GM19035 (cell line): ENCODE data around the gene RASA3.
A peak's percentile ranks its signal among the peaks of the same experiment; 100 is the strongest.
"Not testable (repeated sequence)": the region's sequence is repeated elsewhere in the genome, so short reads cannot be mapped to it uniquely, and the experiment has no call there.

ENCODE experiments used
- ATAC-seq: cut with Tn5 transposase; IDR thresholded peaks from one replicate; pipeline ENCODE4 v1.9.1; 2021; ENCODE audit not compliant: unreplicated experiment

The RASA3 gene

GRCh38 chr13:114155926-114156883, 23.8 kb upstream of the RASA3 start:
- no peak for ATAC-seq

GRCh38 chr13:114155320-114155719, 22.9 kb upstream of the RASA3 start:
- ATAC-seq = no peak

- no peak for ATAC-seq
Observed at GRCh38 chr13:114154476-114154875, 22.1 kb upstream of the RASA3 start.

GRCh38 chr13:114153485-114154080, 21.2 kb upstream of the RASA3 start:
- ATAC-seq = no peak

DNA sequence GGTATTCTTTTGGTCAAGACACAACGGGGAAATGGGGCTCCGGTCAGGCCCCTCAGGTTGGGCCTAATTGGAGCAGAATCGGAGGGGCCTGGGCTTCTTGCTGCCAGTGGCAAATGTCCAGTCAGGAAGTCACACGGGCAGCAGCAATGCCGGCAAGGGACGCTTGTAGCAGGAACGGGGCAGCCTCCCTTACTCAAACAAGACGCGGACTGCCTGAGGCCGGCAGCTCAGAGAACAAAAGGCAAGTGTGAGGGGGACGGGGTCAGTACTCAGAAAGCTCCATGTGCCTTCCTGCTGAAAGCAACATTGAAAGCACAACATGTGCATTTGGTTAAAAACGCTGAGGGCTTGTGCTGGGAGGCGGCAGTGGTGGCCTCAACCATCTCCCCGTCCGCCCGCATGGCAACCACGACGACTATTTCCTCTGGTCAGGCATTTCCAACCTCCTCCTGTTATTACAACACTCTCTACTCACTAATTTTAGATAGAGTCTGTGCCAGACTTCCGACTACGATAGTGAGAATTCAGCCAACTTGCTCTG, 20.5 kb upstream of the RASA3 start:
- no peak for ATAC-seq

DNA sequence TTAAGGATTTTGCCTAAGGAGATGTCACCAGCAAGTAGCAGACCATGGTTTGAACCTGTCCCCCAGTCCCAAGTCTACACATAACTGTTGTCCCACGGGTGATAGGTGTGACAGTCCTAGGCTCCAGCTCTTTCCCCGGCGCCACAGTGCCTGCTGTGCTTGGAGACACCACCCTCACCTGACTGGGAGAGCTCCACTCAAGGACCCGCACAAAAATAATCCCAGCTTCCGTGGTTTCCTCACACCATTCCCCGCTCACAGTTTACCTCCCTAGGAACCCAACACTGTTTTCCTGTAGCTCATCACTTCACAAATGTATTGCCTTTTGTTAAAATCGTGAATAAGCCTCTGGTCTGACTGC, 19.8 kb upstream of the RASA3 start:
- ATAC-seq = no peak

DNA sequence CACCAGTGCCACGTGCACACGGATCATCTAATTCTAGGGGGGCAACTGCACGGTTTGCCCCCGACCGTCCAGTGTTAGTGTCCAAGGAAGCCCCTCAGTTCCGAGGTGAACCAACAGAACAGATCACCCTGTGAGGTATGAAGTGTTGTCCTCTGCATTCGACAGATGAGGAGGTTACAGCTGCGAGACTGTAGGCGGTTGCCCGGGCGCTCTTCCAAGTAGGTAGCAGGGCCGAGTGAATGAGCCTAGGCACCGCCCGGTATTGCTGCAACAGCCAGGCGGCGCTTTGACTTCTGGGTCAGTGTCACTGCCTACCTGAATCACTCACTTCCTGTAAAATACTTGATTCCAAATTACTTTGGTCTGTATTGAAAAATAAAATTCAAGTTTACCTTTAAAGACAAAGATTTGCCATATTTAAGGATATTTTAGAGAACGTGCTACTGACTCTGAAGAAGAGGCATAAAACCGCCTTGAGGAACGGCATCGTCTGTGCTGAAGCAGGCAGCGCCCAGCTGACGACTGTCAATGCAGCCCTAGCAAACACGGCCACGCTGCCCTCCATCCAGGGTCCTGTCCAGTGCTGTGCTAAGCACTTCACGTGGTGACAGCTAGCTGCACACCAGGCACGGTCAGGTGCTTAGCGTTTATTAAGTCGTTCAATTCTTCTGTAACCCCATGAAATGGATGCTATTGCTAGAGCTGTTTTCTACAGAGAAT, 19.3 kb upstream of the RASA3 start:
- no peak for ATAC-seq

- ATAC-seq = no peak
Observed at GRCh38 chr13:114151031-114151430, 18.6 kb upstream of the RASA3 start.

GRCh38 chr13:114149774-114150740, 17.6 kb upstream of the RASA3 start:
- ATAC-seq = no peak

DNA sequence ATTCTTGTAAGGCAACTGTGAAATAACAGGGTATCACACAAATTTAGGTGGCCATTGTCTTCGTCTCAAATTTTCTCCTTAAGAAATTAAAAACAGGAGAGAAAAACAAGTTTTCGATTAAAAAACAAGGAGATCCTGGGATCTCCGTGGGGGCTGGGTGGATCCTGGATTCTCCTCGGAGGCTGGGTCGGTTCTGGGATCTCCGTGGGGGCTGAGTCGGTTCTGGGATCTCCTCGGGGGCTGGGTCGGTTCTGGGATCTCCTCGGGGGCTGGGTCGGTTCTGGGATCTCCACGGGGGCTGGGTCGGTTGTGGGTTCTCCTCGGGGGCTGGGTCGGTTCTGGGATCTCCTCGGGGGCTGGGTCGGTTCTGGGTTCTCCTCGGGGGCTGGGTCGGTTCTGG, 16.5 kb upstream of the RASA3 start:
- ATAC-seq = not testable (repeated sequence)

DNA sequence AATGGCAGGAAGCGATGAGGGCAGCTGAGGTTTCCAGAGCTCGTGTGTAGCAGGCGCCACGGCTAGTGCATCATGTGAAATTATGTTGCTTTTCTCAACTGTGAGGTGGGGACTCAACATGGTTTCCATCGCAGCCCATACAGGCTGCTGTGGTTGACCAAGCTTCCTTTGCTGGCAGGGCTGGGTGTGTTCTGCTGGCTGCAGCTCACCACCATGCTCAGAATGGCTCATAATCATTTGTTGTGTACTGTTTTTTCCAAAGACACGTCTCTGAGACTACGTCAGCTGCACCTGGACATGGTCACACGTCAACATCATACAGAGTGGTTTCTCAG, 16.1 kb upstream of the RASA3 start:
- peak; percentile 82 for ATAC-seq

- ATAC-seq = peak; percentile 28
Observed at GRCh38 chr13:114147803-114148520, 15.5 kb upstream of the RASA3 start.

GRCh38 chr13:114146629-114147028, 14.2 kb upstream of the RASA3 start:
- no peak for ATAC-seq

DNA sequence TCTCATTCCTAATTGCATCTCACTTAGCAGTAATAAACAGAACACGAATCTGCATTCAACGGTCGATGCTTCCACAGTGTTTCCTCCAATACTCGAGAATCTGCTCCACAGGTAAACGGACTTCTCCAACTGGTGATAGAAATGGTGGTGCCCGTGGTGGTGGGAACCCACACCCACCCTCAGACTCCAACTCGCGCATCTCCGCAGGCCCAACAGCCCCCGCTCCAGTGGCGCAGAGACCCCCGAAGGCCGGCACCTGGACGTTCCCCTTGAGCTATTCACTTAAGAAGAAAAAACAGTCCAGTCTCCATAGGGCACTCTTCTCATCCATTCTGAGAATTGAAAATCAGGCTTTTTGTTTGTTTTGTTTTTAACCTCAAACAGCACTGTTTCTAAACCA, 13.8 kb upstream of the RASA3 start:
- ATAC-seq = no peak

- ATAC-seq = no peak
Observed at GRCh38 chr13:114145722-114146121, 13.3 kb upstream of the RASA3 start.

GRCh38 chr13:114145256-114145655, 12.8 kb upstream of the RASA3 start:
- ATAC-seq = no peak

DNA sequence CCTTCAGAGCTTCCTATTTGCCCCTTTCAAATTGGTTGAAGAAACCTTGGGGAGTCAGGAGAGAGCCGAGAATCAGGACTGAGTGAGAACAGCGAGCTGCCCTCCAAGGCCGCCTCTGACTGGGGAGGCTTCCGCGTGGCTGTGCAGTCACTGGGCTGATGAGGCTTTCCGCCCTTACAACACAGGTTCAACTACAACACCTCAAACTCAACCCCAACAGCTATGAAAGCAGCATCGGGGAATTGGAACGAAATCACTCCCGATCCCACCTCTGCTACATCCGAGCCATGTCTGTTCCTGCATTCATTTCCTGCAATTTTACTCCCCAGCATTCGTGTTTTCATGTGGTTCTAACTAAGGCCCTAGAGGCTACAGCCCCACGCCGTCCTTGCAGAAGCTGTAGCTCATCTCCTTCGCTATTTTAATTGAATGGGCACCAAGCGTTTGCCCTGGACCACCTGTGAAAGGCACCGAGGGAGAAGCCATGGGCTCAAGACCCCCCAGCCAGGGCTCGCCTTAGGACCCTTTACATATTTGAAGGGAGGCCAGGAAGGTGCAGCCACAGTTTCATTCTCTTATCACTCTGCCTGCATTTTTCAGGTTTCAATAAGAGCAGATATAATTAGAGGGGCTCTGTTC, 12.3 kb upstream of the RASA3 start:
- no peak for ATAC-seq

GRCh38 chr13:114143806-114144605, 11.6 kb upstream of the RASA3 start:
- ATAC-seq = no peak
